T-helper 2 cell treated with Interferon-gamma antibody and Interleukin-4, amounts not matched to agents 5 μg/mL and 100 μg/mL, for 36 hours (primary cell): ENCODE measurements around the gene STARD10.

Experiments used
- DNase-seq: peaks from one replicate; pipeline ENCODE4 v3.0.0; 2021; ENCODE audit warnings: low spot score
- H3K27ac Mint-ChIP-seq: one replicate; pipeline ENCODE4 v1.8.0; 2021; ENCODE audit warnings: mild to moderate bottlenecking, mixed read lengths
- H3K27me3 Mint-ChIP-seq: one replicate; pipeline ENCODE4 v1.8.0; 2021; ENCODE audit warnings: low read depth, mixed read lengths
- H3K36me3 Mint-ChIP-seq: one replicate; pipeline ENCODE4 v1.8.0; 2021; ENCODE audit warnings: low read depth, mixed read lengths
- H3K4me1 Mint-ChIP-seq: one replicate; pipeline ENCODE4 v1.8.0; 2021; ENCODE audit warnings: low read depth, mixed read lengths
- H3K4me3 Mint-ChIP-seq: one replicate; pipeline ENCODE4 v1.8.0; 2022; ENCODE audit warnings: mild to moderate bottlenecking, moderate library complexity, mixed read lengths
- H3K9me3 Mint-ChIP-seq: one replicate; pipeline ENCODE4 v1.8.0; 2021; ENCODE audit warnings: mixed read lengths

STARD10 gene

GRCh38 chr11:72786305-72787215 is 7.3 kb downstream of the STARD10 start:
- no peak overlapping the region for H3K4me3 Mint-ChIP-seq
- H3K9me3 Mint-ChIP-seq, result no peaks in the 10 kb centered on the region
- no peak overlapping the region for H3K27ac Mint-ChIP-seq
- H3K36me3 Mint-ChIP-seq, result no peaks in the 10 kb centered on the region
- peaks cover 5% of the 10 kb centered on the region for H3K27me3 Mint-ChIP-seq
- DNase-seq, result no peak
- peaks cover 21% of the 10 kb centered on the region for H3K4me1 Mint-ChIP-seq

GRCh38 chr11:72784662-72785061 is 9.2 kb downstream of the STARD10 start:
- no peak for DNase-seq
- Mint-ChIP-seq H3K36me3 (no peaks in the 10 kb centered on the region), H3K4me3 (no peak overlapping the region), H3K27ac (no peak overlapping the region), H3K27me3 (peaks cover 7% of the 10 kb centered on the region), H3K4me1 (peaks cover 21% of the 10 kb centered on the region), H3K9me3 (no peaks in the 10 kb centered on the region)

- Mint-ChIP-seq H3K4me1 (peaks cover 22% of the 10 kb centered on the region), H3K9me3 (no peaks in the 10 kb centered on the region), H3K27ac (no peak overlapping the region), H3K4me3 (no peak overlapping the region), H3K36me3 (no peaks in the 10 kb centered on the region), H3K27me3 (peaks cover 7% of the 10 kb centered on the region)
- no peak for DNase-seq
These were observed 10.5 kb downstream of the STARD10 start for GRCh38 chr11:72783144-72783905.

GRCh38 chr11:72782081-72782920 is 11.5 kb downstream of the STARD10 start:
- Mint-ChIP-seq H3K27ac (no peak overlapping the region), H3K9me3 (no peaks in the 10 kb centered on the region), H3K4me1 (peaks cover 17% of the 10 kb centered on the region), H3K36me3 (no peaks in the 10 kb centered on the region), H3K4me3 (peak overlapping the region; percentile 76), H3K27me3 (peaks cover 7% of the 10 kb centered on the region)
- DNase-seq, result no peak

- Mint-ChIP-seq H3K4me1 (peaks cover 17% of the 10 kb centered on the region), H3K27me3 (peaks cover 7% of the 10 kb centered on the region), H3K9me3 (no peaks in the 10 kb centered on the region), H3K4me3 (peak overlapping the region; percentile 76), H3K27ac (no peak overlapping the region), H3K36me3 (no peaks in the 10 kb centered on the region)
- DNase-seq, result peak; percentile 40
These were observed 12.3 kb downstream of the STARD10 start for GRCh38 chr11:72781313-72782080.

- no peak overlapping the region for H3K27ac Mint-ChIP-seq
- H3K9me3 Mint-ChIP-seq, result no peaks in the 10 kb centered on the region
- no peaks in the 10 kb centered on the region for H3K36me3 Mint-ChIP-seq
- H3K4me1 Mint-ChIP-seq, result peaks cover 18% of the 10 kb centered on the region
- peaks cover 7% of the 10 kb centered on the region for H3K27me3 Mint-ChIP-seq
- DNase-seq, result no peak
- H3K4me3 Mint-ChIP-seq, result peak overlapping the region; percentile 68
These were observed 12.9 kb downstream of the STARD10 start for GRCh38 chr11:72781063-72781312.

- Mint-ChIP-seq H3K27me3 (peaks cover 7% of the 10 kb centered on the region), H3K9me3 (no peaks in the 10 kb centered on the region), H3K4me1 (peaks cover 18% of the 10 kb centered on the region), H3K36me3 (no peaks in the 10 kb centered on the region), H3K4me3 (peak overlapping the region; percentile 68), H3K27ac (no peak overlapping the region)
- DNase-seq, result no peak
These were observed 13.4 kb downstream of the STARD10 start for GRCh38 chr11:72780296-72781062.

- Mint-ChIP-seq H3K4me1 (peaks cover 18% of the 10 kb centered on the region), H3K27me3 (peaks cover 7% of the 10 kb centered on the region), H3K9me3 (no peaks in the 10 kb centered on the region), H3K4me3 (peak overlapping the region; percentile 48), H3K36me3 (no peaks in the 10 kb centered on the region), H3K27ac (no peak overlapping the region)
- DNase-seq, result no peak
These were observed 14.2 kb downstream of the STARD10 start for GRCh38 chr11:72779495-72780128.

- H3K27ac Mint-ChIP-seq, result no peak overlapping the region
These were observed 15.0 kb downstream of the STARD10 start for GRCh38 chr11:72778535-72779494.

GRCh38 chr11:72777755-72778278 is 16.0 kb downstream of the STARD10 start:
- DNase-seq, result no peak
- H3K27me3 Mint-ChIP-seq, result peaks cover 7% of the 10 kb centered on the region
- H3K27ac Mint-ChIP-seq, result no peak overlapping the region
- peaks cover 15% of the 10 kb centered on the region for H3K4me1 Mint-ChIP-seq
- no peak overlapping the region for H3K4me3 Mint-ChIP-seq
- no peaks in the 10 kb centered on the region for H3K36me3 Mint-ChIP-seq
- H3K9me3 Mint-ChIP-seq, result no peaks in the 10 kb centered on the region

More at GRCh38 chr11:72778535-72779494, 15.0 kb downstream of the STARD10 start:
- H3K36me3 Mint-ChIP-seq, result no peaks in the 10 kb centered on the region
- peaks cover 7% of the 10 kb centered on the region for H3K27me3 Mint-ChIP-seq
- H3K4me3 Mint-ChIP-seq, result no peak overlapping the region
- DNase-seq, result no peak
- H3K4me1 Mint-ChIP-seq, result peaks cover 18% of the 10 kb centered on the region
- no peaks in the 10 kb centered on the region for H3K9me3 Mint-ChIP-seq

GRCh38 chr11:72776844-72777754 is 16.7 kb downstream of the STARD10 start:
- peaks cover 2% of the 10 kb centered on the region for H3K27me3 Mint-ChIP-seq
- no peaks in the 10 kb centered on the region for H3K36me3 Mint-ChIP-seq
- DNase-seq, result no peak
- H3K4me1 Mint-ChIP-seq, result peaks cover 8% of the 10 kb centered on the region
- no peak overlapping the region for H3K27ac Mint-ChIP-seq
- no peak overlapping the region for H3K4me3 Mint-ChIP-seq
- no peaks in the 10 kb centered on the region for H3K9me3 Mint-ChIP-seq
